NCI-H345 (cell line): Measurements from ENCODE around the gene NEURL1.

ENCODE experiments used
- DNase-seq: peaks from one replicate; lab custom pipeline; 2025; lab: John Stamatoyannopoulos, UW

NEURL1 gene, protein sequence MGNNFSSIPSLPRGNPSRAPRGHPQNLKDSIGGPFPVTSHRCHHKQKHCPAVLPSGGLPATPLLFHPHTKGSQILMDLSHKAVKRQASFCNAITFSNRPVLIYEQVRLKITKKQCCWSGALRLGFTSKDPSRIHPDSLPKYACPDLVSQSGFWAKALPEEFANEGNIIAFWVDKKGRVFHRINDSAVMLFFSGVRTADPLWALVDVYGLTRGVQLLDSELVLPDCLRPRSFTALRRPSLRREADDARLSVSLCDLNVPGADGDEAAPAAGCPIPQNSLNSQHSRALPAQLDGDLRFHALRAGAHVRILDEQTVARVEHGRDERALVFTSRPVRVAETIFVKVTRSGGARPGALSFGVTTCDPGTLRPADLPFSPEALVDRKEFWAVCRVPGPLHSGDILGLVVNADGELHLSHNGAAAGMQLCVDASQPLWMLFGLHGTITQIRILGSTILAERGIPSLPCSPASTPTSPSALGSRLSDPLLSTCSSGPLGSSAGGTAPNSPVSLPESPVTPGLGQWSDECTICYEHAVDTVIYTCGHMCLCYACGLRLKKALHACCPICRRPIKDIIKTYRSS

DNA sequence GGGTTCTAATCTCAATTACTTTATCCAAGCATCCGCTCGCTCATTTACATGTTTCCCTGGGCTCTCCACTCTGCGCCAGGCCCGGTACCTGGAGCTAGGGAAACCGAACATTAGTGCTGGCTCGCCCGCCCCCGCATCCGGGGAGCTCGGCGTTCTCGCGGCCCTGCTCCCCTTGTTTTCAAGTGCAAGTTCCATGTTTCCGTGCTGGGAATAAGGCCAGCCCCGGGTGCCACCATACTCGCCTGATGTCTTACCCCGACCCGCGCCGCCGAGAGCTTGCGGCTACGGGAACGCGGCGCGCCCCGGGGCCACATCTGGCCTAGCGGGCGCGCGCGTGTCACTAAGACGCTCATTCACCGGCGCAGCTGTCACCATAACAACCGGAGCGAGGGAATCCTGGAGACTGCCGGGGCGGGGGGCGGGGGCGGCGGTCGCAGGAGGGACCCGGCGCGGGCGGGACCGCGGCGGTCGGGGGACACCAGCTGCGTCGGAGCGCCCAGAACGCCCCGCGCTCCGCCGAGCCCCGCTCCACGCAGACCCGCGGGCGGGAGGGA, at the start of gene NEURL1:
TSS of gene NEURL1 (plus strand) at position 344 of the 554 bp plus-strand sequence. CDS start 683 bp downstream, outside the sequence.
- peak; percentile 52 for DNase-seq

DNA sequence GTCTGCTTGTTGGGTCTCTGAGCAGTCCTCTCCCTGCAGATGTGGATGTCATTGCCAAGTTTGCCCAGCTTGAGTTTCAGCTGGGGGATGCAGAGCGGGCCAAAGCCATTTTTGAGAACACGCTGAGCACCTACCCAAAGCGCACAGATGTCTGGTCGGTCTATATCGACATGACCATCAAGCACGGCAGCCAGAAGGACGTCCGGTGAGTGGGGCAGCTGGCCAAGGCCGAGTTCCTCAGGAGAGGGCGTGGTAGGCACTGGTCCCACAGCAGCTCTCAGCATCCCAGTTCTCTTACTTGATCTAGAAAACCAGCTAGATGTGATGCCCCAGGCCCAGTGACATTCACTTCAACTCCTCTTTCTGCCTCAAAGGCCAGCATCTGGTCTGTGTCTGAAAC, 49.0 kb upstream of the NEURL1 start:
- DNase-seq = no peak

DNA sequence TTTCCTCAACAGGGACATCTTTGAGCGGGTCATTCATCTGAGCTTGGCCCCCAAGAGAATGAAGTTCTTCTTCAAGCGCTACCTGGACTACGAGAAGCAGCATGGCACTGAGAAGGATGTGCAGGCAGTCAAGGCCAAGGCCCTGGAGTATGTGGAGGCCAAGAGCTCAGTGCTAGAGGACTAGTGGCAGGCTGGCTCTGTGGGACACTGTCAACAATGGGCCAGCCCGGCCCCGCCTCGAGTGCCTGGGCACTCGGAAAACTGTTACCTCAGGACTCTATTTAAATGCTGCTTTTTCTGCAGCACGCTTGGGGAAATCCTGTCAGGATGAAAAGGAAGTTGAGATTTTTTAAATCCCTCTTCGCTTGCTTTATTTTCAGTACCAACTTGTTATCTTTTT, 48.1 kb upstream of the NEURL1 start:
- DNase-seq = no peak

DNA sequence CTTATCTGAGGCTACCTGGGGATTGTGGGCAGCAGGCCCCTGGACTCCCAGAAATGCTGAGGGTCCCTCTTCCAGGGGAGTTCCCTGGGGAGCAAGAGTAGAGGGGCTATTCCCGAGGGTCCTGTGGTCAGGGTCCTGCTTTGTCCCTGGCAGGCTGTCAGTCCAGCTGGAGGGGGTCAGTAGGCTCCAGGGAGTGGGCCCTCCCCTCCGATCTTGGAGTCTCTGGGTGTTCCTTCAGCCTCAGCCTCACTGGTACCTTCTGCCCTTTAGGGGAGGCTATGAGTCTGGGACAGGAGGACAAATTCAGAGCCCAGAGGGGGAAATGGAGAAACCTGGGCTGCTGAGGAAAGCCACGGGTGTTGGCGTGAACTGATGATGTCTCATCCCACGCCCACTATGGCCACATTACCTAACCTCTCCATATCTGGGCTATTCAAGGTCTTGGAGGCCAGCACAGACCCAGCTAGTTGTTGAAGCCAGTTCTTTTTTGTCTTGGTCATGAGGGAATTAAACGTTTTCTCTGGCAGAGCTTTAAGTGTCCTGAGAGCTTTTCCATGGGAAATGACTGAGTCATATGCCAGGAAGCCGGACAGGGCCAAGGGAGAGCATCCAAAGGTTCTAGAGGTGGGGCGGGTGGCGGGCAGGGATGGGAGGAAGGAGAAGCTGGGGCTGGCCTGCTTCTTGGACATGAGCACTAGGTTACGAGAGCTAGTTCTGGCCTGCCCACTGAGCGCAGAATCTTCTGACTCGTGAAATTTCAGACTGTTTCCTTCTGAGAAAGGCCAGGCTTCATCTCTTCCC, 47.5 kb upstream of the NEURL1 start:
- DNase-seq = no peak

DNA sequence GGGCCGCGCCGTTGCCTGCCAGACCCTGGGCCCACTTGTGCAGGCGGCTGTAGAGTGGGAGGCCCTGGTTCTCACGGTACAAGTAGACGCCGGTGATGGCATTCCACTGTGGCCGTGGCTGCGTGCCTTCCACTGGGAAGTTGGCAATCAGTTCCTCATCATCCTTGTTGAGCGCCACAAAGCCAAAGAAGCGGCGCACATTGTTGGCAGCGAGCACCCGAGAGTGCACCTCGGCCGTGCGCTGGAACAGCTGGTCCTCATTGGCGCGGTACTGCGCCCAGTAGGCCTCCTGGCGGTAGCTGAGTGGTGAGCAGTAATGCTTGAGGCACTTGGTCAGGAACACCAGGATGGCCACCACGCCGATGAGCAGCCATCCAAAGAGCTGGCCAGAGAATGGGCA, 46.3 kb upstream of the NEURL1 start:
- no peak for DNase-seq

DNA sequence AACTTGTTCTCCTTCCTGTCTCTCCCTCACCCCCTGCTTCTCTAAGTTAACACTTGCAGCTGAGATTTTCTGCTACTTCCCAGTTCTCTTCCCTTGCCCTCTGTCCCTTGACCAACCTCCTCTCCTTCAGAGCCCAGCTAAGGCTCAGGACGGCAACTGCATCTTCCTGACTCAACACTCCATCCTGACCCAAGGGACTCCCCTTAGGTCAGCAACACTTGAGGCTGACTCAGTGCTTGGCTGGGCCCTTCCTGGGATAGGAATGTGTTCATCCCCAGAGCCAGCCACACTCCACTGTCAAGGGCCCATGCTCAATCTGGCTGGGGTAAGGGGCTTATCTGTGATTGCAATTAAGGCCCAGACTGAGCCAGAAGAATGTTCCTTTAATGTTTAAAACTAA, 44.8 kb upstream of the NEURL1 start:
- no peak for DNase-seq

DNA sequence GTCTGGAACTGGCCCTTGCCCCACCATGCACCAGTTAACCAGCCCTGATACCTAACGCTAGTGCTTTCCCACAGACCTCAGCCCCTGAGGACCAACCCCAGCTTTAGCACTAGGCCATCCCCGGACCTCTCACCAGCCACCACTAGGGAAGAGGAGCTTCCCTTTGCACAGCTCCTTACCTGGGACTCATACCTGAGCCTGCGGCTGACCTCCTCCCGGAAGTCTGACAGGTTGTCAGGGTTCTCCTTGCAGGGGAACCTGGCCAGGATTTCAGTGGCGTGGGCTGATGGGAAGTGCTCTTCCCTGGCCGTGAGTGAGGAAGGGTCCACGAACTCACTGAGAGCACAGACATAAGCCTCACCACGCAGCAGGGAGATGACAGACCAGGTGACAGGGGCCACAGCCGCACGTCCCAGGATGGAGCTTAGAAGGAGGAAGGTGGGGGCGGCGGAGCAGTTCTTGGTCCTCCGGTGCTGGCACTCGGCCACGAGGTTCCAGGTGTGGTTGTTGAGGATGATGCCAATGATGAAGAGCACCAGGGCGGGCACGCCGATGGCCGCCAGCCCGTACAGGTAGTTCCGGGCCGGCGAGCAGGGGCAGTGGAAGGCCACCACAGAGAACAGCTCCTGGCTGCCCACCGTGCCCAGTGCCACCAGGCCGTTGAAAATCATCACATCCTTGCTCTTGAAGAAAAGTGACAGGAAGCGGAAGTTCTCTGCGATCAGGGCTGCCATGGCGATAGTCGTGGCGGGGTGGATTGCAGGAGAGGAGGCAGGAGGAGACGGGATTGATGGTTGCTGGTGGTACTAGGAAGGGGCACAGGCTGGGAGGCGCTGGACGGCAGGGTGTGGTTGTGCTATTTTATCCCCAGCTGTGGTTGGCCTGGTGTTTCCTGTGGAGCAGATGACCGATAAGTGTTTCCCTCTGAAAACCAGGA, 44.0 kb upstream of the NEURL1 start:
- no peak for DNase-seq

DNA sequence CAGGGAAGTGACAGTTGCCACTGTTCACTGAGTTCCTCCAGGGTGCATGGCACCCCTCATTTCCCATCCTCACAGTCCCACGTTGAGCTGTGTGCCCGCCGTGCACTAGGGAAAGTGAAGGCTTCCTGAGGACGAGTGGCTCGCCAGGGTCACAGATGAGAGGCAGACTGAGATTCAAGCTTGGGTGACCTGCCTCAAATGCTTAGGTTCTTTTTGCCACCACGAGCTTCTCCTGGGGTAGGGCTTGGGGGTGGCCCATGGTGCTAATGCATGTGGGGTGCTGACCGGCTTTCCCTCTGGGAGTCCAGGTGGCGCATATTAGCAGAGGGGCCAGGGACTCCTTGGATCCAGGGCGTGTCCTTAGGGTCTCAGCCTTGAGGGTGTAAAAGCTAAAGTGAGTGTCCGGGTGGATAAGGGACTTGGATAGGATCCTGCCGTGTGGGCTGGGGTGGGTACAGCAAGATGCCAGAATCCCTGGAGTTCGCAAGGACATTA, 43.3 kb upstream of the NEURL1 start:
- no peak for DNase-seq

DNA sequence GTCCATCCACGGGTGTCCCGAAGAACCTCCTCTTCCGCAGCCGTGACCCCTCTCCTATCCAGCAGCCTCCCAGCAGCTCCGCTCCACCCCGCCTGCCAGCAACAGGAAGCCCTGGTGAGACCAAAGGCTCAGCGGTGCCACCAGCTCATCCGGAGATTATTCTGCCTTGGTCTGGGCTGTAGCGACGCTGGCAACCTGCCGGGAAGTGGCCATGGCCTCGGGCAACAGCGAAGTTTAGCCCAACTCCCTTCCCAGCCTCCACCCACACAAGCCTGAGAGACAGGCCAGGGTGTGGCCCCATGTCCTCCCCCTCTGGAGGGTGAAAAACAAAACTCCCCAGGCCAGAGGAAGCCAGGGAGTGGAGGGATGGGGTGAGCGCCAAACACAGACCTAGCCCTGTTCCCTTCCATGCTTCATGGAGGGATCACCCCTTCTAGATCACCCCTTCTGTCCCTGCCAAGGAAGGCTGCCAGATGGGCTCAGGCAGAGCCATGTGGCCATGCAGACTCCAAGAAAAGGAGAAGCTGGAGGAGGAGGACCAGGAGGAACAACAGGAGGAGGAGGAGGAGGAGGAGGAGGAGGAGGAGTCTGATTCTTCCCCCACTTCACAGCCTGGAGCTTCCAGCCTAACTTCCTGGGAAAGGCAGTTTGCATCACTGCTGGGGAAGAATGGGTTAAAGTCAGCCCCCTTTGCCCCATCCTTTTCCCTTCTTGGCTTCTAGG, 42.3 kb upstream of the NEURL1 start:
- DNase-seq = no peak

DNA sequence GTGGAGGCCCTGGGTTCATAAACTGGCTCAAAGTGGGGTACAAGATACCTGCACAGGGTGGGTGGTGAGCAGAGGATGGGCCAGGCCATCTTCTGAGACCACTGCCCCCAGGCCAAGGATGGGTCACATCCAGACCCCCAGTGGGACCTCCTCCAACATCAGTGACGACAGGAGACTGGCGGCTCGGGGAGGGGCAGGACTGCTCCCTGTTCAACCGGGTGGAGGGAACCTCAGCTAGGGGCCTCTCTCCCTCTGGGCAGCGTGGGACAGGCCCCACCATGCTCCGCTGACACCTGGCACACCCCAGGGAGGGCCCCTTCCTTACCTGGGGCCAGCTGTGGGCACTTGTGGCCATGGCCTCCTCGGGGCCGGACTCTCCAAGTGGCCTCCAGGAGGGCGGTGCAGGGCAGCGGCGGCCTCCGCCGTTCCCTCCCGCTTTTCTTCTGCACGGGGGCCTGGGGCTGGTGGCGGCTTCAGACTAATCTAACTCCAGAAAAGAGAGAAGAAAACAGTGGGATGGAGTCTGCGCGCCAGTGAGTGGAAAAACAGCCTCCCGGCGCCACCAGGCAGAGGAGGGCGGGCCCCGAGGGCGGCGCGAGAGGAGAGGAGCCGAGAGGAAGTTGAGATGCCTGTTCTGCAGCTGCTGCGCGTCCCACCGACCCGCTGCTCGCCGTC, 41.5 kb upstream of the NEURL1 start, which contains the start of gene CALHM2:
TSS of gene CALHM2 (minus strand) at position 540 of the 675 bp plus-strand sequence. CDS start 2,429 bp downstream, outside the sequence.
- DNase-seq = peak; percentile 44

DNA sequence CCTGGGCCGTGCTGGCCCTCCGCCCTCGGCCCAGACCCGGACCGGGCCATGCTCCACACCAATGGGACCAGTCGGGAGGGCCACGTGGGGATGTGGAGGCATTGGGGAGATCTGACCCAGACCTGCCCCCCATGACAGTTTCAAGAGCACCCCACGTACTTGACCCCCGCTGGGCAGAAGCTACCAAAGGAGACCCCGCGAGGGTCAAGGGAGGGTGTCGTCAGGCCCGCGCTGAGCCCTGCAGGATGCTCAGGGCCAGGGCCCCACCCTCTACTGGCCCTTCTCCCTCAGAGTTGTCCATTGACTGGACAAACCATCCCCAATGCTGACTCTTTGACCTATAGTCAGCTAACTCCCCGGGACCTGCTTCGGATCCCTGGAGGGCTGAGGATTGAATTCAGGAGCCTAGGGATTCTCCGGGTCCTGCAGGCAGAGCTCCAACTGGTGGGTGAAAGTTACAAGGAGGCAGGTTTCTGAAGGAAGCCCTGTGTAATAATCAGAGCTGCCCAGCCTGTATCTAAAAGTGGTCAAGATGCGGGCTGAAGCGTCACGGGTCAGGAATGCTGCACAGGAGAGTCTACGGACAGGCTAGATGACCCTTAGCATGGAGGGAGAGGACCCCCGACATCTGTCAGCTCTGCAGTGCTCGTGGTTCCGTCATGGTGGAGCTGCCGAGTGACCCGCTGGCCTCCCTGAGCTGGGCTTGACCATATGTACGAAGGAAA, 40.8 kb upstream of the NEURL1 start:
- DNase-seq = no peak

DNA sequence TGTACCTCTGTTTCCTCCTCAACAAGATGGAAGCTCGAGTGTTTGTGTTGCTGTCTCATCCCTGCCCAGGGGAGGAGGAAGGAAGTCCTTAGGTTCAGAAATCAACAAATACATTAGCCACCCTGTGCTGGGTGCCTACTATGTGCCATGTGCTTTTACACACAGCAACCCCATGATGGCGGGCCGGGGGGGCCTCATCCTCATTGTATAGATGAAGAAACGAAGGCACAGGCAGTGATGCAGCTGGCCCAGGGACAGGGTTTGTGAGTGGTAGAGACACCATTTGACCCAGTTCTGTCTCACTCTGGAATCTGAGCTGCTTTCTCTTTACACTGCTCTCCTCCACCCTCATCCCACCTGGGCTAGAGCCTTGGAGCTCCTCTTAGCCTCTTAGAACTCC, 39.5 kb upstream of the NEURL1 start:
- no peak for DNase-seq

DNA sequence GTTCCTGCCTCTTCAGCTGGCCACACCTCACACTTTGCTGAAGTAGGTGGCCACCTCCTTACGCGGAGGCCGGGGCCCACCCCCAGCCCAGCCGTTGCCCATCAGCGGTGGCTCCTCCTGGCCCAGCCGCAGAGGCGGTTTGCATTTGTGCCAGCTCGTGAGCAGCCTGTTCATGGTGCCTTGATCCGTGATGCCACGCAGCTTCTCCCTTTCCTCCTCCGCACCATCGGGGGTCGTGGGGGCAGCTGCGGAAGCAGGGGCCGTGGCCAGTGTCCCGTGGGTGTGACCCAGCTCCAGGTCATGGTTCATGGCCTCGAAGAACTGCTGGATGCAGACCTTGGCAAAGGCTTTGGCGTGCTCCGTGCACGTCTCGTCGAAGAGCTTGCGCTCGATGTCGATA, 38.3 kb upstream of the NEURL1 start:
- no peak for DNase-seq

DNA sequence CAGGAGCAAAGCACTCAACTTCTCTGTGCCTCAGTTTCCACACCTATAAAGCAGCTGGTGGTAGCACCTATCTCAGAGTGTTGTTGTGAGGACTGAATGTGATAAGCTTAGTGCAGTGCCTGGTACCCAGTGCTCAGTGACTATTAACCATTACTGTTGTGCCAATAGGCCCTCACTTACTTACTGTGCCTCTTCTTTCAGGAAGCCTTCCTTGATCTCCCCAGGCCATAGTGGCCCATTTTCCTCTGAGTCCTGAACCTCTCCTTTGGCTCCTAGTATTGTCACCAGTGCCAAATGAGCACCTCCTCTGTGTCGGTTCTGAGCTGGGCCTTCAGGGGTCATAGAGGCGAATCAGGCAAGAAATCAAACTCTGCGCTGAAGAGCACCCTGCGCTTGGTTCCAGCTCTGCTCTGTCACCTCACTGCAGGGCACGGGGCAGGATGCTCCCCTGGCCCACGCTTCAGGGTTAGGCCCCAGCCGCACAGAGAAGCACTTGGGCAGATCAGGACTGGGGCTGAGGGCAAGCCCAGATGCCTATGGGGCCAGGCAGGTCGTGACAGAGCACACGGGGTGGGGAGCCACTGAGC, 37.3 kb upstream of the NEURL1 start:
- DNase-seq = no peak

DNA sequence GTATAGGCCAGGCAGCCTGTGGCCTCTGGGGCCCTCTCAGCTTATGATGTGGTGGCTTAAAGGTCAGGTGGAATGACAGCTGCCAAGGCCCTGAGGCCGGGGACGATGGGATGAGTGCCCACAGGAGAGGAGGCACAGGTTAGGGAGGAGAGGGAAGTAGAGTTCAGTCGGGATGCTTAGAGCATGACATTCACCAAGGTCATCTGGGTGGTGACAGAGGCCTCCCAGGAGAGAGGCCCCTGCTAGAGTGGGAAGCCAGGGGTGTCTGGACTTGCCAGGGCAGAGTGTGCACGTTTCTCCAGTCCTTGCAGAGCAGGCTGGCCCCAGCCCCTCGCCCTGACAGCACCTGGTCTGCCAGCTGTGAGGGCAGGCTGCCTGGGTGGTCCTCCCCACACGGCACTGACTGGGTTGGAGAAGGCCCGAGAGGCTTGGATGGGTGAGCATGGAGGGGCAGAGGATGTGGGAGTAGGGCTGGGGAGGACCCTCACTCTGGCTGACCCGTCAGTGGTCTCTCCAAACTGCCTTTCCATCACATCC, 36.3 kb upstream of the NEURL1 start:
- DNase-seq = no peak

DNA sequence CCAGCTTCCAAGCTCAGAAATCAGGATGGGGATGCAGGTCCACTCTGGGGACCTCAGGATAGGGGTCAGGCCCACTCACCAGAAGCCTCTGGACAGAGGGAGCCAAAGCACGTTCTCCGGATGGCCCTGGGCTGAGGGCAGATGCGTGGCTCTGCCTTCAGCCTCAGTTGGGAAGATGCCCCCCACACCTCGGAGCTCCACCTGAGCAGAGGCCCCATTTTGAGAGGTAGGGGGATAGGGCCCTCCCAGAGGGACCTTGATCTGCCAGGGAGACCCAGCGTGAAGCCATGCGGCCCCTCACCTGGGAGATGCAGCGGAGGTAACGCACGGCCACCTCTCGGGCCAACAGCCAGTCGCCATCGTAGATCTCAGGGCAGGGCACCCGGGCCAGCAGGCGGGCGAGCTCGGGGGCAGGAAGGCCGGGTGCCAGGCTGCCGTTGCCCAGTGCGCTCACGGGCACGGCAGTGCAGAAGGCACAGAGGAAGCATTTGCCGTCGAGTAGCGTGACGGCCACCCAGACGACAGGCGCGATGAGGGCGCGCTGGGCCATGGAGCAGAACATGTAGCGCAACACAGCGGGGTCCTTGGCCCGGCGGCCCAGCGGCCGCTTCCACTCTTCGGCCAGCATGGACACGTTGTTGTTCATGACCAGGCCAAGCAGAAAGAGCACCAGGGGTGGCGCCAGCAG, 35.5 kb upstream of the NEURL1 start:
- DNase-seq = no peak

DNA sequence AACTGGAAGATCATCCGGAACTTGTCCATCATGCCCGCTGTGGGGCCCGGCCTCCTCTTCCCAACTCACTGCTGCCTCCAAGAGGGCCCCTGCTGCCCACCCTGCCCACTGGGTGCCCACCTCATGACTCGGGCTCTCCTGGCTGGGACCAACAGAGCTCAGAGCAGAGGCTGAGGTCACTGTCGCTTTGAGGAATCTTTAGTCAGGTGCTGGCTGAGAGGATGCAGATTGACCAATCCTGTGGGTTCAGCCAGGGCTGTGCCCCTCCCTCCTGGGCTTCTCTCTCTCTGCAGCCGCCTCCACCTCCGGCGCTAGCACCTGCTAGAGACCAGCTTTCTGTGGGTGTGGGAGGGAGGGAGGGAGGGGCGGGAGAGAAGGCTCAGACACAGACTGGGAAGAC, 34.8 kb upstream of the NEURL1 start, which contains the start of gene CALHM1:
TSS of gene CALHM1 (minus strand) at position 181 of the 400 bp plus-strand sequence. CDS start at position 32, 149 bp downstream.
- peak; percentile 34 for DNase-seq

DNA sequence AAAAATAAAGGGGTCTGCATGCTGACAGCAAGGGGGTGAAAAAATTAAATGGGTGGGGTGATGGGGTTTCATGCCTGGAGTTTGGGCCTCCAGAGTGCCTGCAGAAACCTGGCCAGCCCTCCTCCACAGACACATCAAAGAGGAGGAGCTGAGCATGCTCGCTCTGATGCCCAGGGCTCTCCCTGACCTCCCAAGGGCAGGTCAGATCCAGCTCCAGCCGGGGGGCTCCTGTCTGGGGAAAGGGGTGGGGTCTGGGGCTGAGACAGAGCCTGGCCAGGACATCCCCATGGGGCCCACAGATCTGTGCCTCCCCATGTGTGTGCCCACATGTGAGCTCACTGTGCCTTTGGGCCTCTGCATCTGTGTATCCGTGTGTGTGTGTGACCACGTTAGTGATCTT, 33.9 kb upstream of the NEURL1 start:
- no peak for DNase-seq
